22Rv1 (cell line): ENCODE data around the gene NFIA.

Source experiments
- ZFX ChIP-seq: fragments of 450-650 bp; IDR thresholded peaks from 2 replicates; pipeline ENCODE4 v1.6.1; 2017; ENCODE audit warnings: antibody characterized with exemption, borderline replicate concordance
- TF ChIP-seq, protein P1 (sequence below): fragments of 450-650 bp; IDR thresholded peaks from 2 replicates; pipeline ENCODE4 v1.5.1; 2017; ENCODE audit warnings: mild to moderate bottlenecking

- TF ChIP-seq, protein P1, sequence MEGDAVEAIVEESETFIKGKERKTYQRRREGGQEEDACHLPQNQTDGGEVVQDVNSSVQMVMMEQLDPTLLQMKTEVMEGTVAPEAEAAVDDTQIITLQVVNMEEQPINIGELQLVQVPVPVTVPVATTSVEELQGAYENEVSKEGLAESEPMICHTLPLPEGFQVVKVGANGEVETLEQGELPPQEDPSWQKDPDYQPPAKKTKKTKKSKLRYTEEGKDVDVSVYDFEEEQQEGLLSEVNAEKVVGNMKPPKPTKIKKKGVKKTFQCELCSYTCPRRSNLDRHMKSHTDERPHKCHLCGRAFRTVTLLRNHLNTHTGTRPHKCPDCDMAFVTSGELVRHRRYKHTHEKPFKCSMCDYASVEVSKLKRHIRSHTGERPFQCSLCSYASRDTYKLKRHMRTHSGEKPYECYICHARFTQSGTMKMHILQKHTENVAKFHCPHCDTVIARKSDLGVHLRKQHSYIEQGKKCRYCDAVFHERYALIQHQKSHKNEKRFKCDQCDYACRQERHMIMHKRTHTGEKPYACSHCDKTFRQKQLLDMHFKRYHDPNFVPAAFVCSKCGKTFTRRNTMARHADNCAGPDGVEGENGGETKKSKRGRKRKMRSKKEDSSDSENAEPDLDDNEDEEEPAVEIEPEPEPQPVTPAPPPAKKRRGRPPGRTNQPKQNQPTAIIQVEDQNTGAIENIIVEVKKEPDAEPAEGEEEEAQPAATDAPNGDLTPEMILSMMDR, result no peak
- TF ChIP-seq ZFX, result no peak
Measured at GRCh38 chr1:61254634-61255357, 172.4 kb downstream of the NFIA start.
